Keratinocyte (primary cell): ENCODE data around the gene SHD. TPM values are rescaled to one million over a fixed set of nuclear protein-coding genes. Genes with fewer than 3 reads are reported as not detected.

Experiments
- DNase-seq: peaks from one replicate; pipeline ENCODE4 v3.0.0-alpha.2; 2011; ENCODE audit warnings: low read depth, missing footprints, low spot score
- FAIRE-seq: peaks from 2 replicates; lab custom pipeline; 2011; peaks lifted over from hg19 to GRCh38; lab: Jason Lieb, UNC
- H2AFZ ChIP-seq: 2 replicates; pipeline ENCODE4 v1.6.0; 2012; ENCODE audit warnings: low read length, control low read depth, inconsistent platforms; ENCODE audit not compliant: control insufficient read depth
- H3K27ac ChIP-seq: 2 replicates; pipeline ENCODE4 v1.5.1; 2011; ENCODE audit warnings: low read length; ENCODE audit not compliant: control insufficient read depth, insufficient read depth
- H3K27me3 ChIP-seq: 3 replicates; pipeline ENCODE4 v1.6.0; 2011; ENCODE audit warnings: low read length; ENCODE audit not compliant: control insufficient read depth, insufficient read depth; ENCODE audit errors: extremely low read depth
- H3K36me3 ChIP-seq, 2 experiments: 2 replicates in 1 of 2; 3 replicates in 1 of 2; pipeline ENCODE4 v1.5.1; 2011; ENCODE audit warnings: low read length in 2 of 2, mild to moderate bottlenecking in 1 of 2; ENCODE audit not compliant: control insufficient read depth in 2 of 2, insufficient read depth in 2 of 2; ENCODE audit errors: extremely low read depth in 1 of 2
- H3K4me1 ChIP-seq: 3 replicates; pipeline ENCODE4 v1.5.1; 2011; ENCODE audit warnings: low read length; ENCODE audit not compliant: control insufficient read depth, insufficient read depth; ENCODE audit errors: extremely low read depth
- H3K4me2 ChIP-seq: 3 replicates; pipeline ENCODE4 v1.6.0; 2011; ENCODE audit warnings: low read depth, low read length; ENCODE audit not compliant: control insufficient read depth, insufficient read depth; ENCODE audit errors: extremely low read depth
- H3K4me3 ChIP-seq, 3 experiments: fragments of 200-600 bp in 1 of 3; sonication (generic) in 1 of 3; 2 replicates in 2 of 3; 3 replicates in 1 of 3; pipeline ENCODE4 v1.5.1; 2011 to 2016; ENCODE audit warnings: low read length in 3 of 3, mild to moderate bottlenecking in 3 of 3, control low read depth in 2 of 3, inconsistent platforms in 1 of 3, low read depth in 1 of 3, mixed read lengths in 1 of 3, mixed run types in 1 of 3, moderate library complexity in 1 of 3; ENCODE audit not compliant: control insufficient read depth in 2 of 3, insufficient read depth in 2 of 3; ENCODE audit errors: extremely low read depth in 1 of 3
- H3K79me2 ChIP-seq: 2 replicates; pipeline ENCODE4 v1.6.0; 2012; ENCODE audit warnings: low read length; ENCODE audit not compliant: control insufficient read depth, insufficient read depth
- H3K9ac ChIP-seq: 3 replicates; pipeline ENCODE4 v1.6.0; 2011; ENCODE audit warnings: low read length; ENCODE audit not compliant: control insufficient read depth, insufficient read depth; ENCODE audit errors: extremely low read depth
- H3K9me1 ChIP-seq: 3 replicates; pipeline ENCODE4 v1.6.0; 2011; ENCODE audit warnings: low read length; ENCODE audit not compliant: control insufficient read depth, insufficient read depth; ENCODE audit errors: extremely low read depth
- H3K9me3 ChIP-seq: 2 replicates; pipeline ENCODE4 v1.5.1; 2012; ENCODE audit warnings: low read depth, low read length; ENCODE audit not compliant: control insufficient read depth
- H4K20me1 ChIP-seq: 3 replicates; pipeline ENCODE4 v1.6.0; 2011; ENCODE audit warnings: low read length; ENCODE audit not compliant: control insufficient read depth, insufficient read depth; ENCODE audit errors: extremely low read depth
- EZH2 ChIP-seq: IDR thresholded peaks from one replicate; pipeline ENCODE4 v1.6.1; 2012; ENCODE audit warnings: inconsistent platforms, mild to moderate bottlenecking, low read length, moderate library complexity
- dilution Hi-C: fragments of 300-500 bp; cut with MboI; formaldehyde crosslinking; loops from one replicate; pipeline ENCODE4 v1.7.0; 2020; ENCODE audit warnings: low sequenced_read_pairs; ENCODE audit not compliant: extremely low pct_ligation_motif_present
- polyA plus RNA-seq, 5 experiments: library from polyadenylated mRNA; depleted of rRNA in 3 of 5; stranded (reverse) in 3 of 5; stranded (forward) in 1 of 5; unstranded in 1 of 5; fragments of >200 nt; gene quantifications; 1 replicate in 1 of 5; 2 replicates in 3 of 5; 3 replicates in 1 of 5; pipeline versions ENCODE4 v1.2.1 to v1.2.3, GENCODE V29; 2011 to 2012; ENCODE audit warnings: missing spikeins in 2 of 5, low read depth in 1 of 5, low replicate concordance in 1 of 5
- TF ChIP-seq, protein P1 (sequence below), 3 experiments: IDR thresholded peaks in 1 of 3; conservative IDR thresholded peaks in 1 of 3; optimal IDR thresholded peaks in 1 of 3; 2 replicates in 2 of 3; 3 replicates in 1 of 3; pipeline versions ENCODE3 to v1.5.1; 2011; ENCODE audit warnings: low read length in 3 of 3, mild to moderate bottlenecking in 3 of 3, moderate library complexity in 2 of 3, control low read depth in 1 of 3, inconsistent platforms in 1 of 3; ENCODE audit not compliant: insufficient read depth in 2 of 3; ENCODE audit errors: extremely low read depth in 1 of 3

The SHD gene
- polyA plus RNA-seq, 1 donor (not counting 4 experiments of a cell fraction or from before 2014, with no cell fraction given): not detected

DNA sequence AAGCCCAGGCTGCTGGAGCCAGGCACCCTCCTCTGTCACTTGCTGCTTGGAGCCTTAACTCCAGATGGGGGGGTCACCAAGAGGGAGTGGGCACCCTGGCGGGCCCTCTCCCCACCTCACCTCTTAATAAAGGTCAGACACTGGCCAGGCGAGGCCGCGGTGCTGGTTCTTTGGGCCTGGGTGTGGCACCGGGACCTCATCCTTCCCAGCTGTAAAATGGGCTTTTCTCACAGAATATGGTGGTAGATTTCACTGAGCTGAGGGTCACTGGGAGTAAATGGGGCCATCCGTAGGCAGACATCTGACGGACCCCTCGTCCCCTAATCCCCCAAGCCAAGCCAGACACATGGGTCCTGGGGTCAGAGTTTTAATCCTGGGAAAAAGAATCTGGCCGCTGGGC is 44.6 kb downstream of the SHD start:
- FAIRE-seq: no peak

DNA sequence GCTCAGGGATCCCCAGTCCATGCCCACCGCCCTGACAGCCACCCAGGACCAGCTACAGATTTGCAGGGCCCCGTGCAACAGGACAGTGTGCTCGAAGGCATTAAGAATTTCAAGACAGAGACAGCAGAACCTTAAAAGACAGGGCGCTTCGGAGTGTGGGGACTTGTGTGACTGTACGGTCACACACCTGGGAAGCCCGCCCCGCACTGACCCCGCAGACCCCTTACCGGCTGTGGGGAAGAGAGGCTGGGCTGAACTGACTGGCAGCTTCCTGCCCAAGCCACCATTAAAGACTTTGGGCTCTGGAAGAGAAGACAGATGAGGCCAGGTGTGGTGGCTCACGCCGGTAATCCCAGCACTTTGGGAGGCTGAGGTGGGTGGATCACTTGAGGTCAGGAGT is 45.2 kb downstream of the SHD start:
- H3K27ac ChIP-seq: no peak overlapping the region
- H4K20me1 ChIP-seq: no peaks in the 10 kb centered on the region
- no peak for FAIRE-seq
- no peak overlapping the region for H3K4me3 ChIP-seq
- H3K79me2 ChIP-seq: no peaks in the 10 kb centered on the region
- no peak overlapping the region for H3K4me2 ChIP-seq
- dilution Hi-C loops: no loop called here
- no peaks in the 10 kb centered on the region for H3K27me3 ChIP-seq
- H3K36me3 ChIP-seq: peaks cover 0 to 4% of the 10 kb centered on the region in 2 experiments
- H3K9me1 ChIP-seq: no peaks in the 10 kb centered on the region
- H3K9me3 ChIP-seq: no peaks in the 10 kb centered on the region
- no peak overlapping the region for H3K9ac ChIP-seq
- no peak overlapping the region for H2AFZ ChIP-seq
- no peaks in the 10 kb centered on the region for H3K4me1 ChIP-seq
- DNase-seq: no peak
- TF ChIP-seq EZH2: no peak
- TF ChIP-seq, protein P1, sequence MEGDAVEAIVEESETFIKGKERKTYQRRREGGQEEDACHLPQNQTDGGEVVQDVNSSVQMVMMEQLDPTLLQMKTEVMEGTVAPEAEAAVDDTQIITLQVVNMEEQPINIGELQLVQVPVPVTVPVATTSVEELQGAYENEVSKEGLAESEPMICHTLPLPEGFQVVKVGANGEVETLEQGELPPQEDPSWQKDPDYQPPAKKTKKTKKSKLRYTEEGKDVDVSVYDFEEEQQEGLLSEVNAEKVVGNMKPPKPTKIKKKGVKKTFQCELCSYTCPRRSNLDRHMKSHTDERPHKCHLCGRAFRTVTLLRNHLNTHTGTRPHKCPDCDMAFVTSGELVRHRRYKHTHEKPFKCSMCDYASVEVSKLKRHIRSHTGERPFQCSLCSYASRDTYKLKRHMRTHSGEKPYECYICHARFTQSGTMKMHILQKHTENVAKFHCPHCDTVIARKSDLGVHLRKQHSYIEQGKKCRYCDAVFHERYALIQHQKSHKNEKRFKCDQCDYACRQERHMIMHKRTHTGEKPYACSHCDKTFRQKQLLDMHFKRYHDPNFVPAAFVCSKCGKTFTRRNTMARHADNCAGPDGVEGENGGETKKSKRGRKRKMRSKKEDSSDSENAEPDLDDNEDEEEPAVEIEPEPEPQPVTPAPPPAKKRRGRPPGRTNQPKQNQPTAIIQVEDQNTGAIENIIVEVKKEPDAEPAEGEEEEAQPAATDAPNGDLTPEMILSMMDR (optimal IDR thresholded peaks at IDR 0.05 in 1 of 3, IDR thresholded peaks at IDR 0.05 in 1 of 3, conservative IDR thresholded peaks at IDR 0.05 in 1 of 3; ENCODE audit: extremely low read depth in 1 of 3, insufficient read depth in 2 of 3, low read length in 3 of 3): no peak

More for the DNA sequence above, 44.6 kb downstream of the SHD start:
- TF ChIP-seq, protein P1 (optimal IDR thresholded peaks at IDR 0.05 in 1 of 3, IDR thresholded peaks at IDR 0.05 in 1 of 3, conservative IDR thresholded peaks at IDR 0.05 in 1 of 3; ENCODE audit: extremely low read depth in 1 of 3, insufficient read depth in 2 of 3, low read length in 3 of 3): no peak
- no peak for TF ChIP-seq EZH2
- H3K4me3 ChIP-seq: no peak overlapping the region
- DNase-seq: no peak
- dilution Hi-C loops: no loop called here
- H3K4me1 ChIP-seq: no peaks in the 10 kb centered on the region
- H4K20me1 ChIP-seq: no peaks in the 10 kb centered on the region
- H3K36me3 ChIP-seq: peaks cover 0 to 4% of the 10 kb centered on the region in 2 experiments
- H3K4me2 ChIP-seq: no peak overlapping the region
- no peak overlapping the region for H3K27ac ChIP-seq
- no peaks in the 10 kb centered on the region for H3K79me2 ChIP-seq
- H2AFZ ChIP-seq: no peak overlapping the region
- no peaks in the 10 kb centered on the region for H3K9me1 ChIP-seq
- no peaks in the 10 kb centered on the region for H3K9me3 ChIP-seq
- no peaks in the 10 kb centered on the region for H3K27me3 ChIP-seq
- no peak overlapping the region for H3K9ac ChIP-seq
